ENCODE results near the gene DDX59. TPM values are rescaled to one million over a fixed set of nuclear protein-coding genes. Genes with fewer than 3 reads are reported as not detected.

The DDX59 gene
- total RNA-seq, 2 donors from 2014 or later: 9.6 to 15.6 TPM

DNA sequence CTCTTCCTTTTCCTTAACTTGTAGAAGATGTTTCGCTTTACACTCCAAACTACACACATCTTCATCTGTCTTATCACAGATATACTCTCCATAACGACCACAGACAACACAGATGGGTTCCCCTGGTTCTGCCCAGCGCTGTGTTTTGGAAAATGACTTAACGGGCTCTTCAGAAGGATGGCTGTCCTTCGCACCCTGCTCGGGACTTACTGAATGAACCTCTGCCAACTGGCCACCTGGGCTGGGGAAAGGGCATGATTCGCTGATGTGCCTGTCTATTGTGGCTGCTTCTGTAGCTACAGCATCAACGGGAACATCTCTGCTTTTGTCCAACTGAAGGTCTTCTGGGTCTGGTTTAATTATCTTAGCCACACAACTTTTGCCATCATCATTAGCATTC lies 3.4 kb downstream of the DDX59 start:
- peaks cover 34% of the 10 kb centered on the region for H3K4me1 ChIP-seq
- ATAC-seq (no peak), DNase-seq (no peak)
- H3K9me3 ChIP-seq: no peaks in the 10 kb centered on the region
- no peak for TF ChIP-seq POLR2A (IDR thresholded peaks at IDR 0.05)
- TF ChIP-seq, protein P1, sequence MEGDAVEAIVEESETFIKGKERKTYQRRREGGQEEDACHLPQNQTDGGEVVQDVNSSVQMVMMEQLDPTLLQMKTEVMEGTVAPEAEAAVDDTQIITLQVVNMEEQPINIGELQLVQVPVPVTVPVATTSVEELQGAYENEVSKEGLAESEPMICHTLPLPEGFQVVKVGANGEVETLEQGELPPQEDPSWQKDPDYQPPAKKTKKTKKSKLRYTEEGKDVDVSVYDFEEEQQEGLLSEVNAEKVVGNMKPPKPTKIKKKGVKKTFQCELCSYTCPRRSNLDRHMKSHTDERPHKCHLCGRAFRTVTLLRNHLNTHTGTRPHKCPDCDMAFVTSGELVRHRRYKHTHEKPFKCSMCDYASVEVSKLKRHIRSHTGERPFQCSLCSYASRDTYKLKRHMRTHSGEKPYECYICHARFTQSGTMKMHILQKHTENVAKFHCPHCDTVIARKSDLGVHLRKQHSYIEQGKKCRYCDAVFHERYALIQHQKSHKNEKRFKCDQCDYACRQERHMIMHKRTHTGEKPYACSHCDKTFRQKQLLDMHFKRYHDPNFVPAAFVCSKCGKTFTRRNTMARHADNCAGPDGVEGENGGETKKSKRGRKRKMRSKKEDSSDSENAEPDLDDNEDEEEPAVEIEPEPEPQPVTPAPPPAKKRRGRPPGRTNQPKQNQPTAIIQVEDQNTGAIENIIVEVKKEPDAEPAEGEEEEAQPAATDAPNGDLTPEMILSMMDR (IDR thresholded peaks at IDR 0.05): no peak
- no peak overlapping the region for H3K27ac ChIP-seq
- 54 to 60% methylated on average over 8 of the region's 8 CpGs for WGBS, 2 donors
- no peaks in the 10 kb centered on the region for H3K36me3 ChIP-seq (replicated peaks in 1 of 2; ENCODE audit: insufficient read depth in 1 of 2, low read depth in 2 of 2)
- intact Hi-C loops (cut with DNase I): no loop called here
- no peak overlapping the region for H3K4me3 ChIP-seq
- H3K27me3 ChIP-seq: no peaks in the 10 kb centered on the region

DNA sequence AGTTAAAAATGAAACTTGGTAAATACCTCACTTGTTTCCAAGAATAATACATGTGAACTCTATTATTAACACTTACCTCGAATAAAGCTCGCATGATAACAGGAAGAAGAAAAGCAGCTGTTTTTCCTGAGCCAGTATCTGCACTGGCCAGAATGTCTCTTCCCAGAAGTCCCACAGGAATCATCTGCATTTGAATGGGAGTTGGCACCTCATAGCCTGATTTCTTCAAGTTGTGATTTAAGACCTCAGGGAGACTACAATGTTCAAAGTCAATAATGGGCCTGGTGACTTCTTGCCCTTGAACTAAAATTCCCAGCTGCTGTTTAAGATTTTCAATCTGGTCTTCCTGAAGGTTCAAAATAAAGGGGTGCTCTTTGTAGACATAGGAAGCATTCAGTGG lies 3.8 kb downstream of the DDX59 start:
- WGBS, 2 donors: 39 to 40% methylated on average over 2 of the region's 2 CpGs
- H3K36me3 ChIP-seq (replicated peaks in 1 of 2; ENCODE audit: insufficient read depth in 1 of 2, low read depth in 2 of 2): no peaks in the 10 kb centered on the region
- no peak for ATAC-seq
- H3K27me3 ChIP-seq: no peaks in the 10 kb centered on the region
- H3K4me3 ChIP-seq: no peak overlapping the region
- TF ChIP-seq POLR2A (IDR thresholded peaks at IDR 0.05): no peak
- TF ChIP-seq, protein P1 (IDR thresholded peaks at IDR 0.05): no peak
- DNase-seq: no peak
- peaks cover 29% of the 10 kb centered on the region for H3K4me1 ChIP-seq
- H3K9me3 ChIP-seq: no peaks in the 10 kb centered on the region
- H3K27ac ChIP-seq: no peak overlapping the region
- intact Hi-C loops (cut with DNase I): no loop called here

DNA sequence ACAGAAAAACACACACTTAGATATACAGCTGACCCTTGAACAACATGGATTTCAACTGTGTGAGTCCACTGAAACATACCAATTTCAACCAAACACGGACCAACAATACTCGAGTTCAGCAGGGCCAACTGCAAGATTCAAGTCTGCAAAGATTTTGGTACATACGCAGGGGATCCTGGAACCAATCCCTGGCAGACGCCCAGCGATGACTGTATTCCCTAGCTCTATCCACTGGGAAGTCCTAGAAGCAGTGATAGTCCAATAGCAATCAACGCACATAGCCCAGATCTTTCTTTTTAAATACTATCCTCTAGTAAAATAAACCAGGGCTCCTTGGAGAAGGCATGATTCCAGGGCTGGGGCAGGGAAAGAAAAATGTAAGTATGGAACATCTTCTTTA lies 9.0 kb downstream of the DDX59 start:
- peaks cover 8% of the 10 kb centered on the region for H3K4me1 ChIP-seq
- H3K36me3 ChIP-seq (replicated peaks in 1 of 2; ENCODE audit: insufficient read depth in 1 of 2, low read depth in 2 of 2): peaks cover 0 to 8% of the 10 kb centered on the region in 2 donors
- intact Hi-C loops (cut with DNase I): no loop called here
- peak; percentile 15 to 31 (median 23) for DNase-seq
- H3K4me3 ChIP-seq: no peak overlapping the region
- no peak overlapping the region for H3K27ac ChIP-seq
- H3K9me3 ChIP-seq: no peaks in the 10 kb centered on the region
- ATAC-seq: no peak
- WGBS, 2 donors: 88 to 89% methylated on average over 6 of the region's 6 CpGs
- no peak for TF ChIP-seq POLR2A (IDR thresholded peaks at IDR 0.05)
- TF ChIP-seq, protein P1 (IDR thresholded peaks at IDR 0.05): no peak
- no peaks in the 10 kb centered on the region for H3K27me3 ChIP-seq

DNA sequence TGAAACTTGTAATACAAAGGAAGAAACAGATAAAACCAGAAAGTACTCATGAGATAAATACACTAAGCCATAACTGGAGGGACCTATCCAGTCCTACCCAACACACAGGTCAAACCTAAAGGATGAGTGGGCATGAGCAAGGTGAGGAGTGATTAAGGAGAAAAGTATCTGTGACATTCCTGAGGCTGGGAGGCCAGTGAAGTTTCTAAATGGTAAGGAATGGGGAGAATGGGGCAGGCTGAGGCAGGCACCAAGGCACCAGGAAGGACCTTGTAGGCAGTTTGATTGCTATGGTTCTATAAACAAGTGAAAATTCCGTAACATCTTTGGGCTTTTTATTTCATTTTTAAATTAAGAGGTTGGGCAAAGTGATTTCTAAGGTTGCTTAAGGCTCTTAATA lies 10.4 kb downstream of the DDX59 start:
- Histone ChIP-seq H3K4me3 (no peak overlapping the region), H3K4me1 (peaks cover 5% of the 10 kb centered on the region), H3K27me3 (no peaks in the 10 kb centered on the region), H3K36me3 (replicated peaks in 1 of 2; ENCODE audit: insufficient read depth in 1 of 2, low read depth in 2 of 2) (peaks cover 0 to 8% of the 10 kb centered on the region in 2 donors), H3K9me3 (no peaks in the 10 kb centered on the region), H3K27ac (no peak overlapping the region)
- intact Hi-C loops (cut with DNase I): no loop called here
- DNase-seq (no peak), ATAC-seq (no peak)
- WGBS, 2 donors: 92 to 97% methylated on average over 1 of the region's 1 CpG
- TF ChIP-seq POLR2A (IDR thresholded peaks at IDR 0.05): no peak
- TF ChIP-seq, protein P1 (IDR thresholded peaks at IDR 0.05): no peak

DNA sequence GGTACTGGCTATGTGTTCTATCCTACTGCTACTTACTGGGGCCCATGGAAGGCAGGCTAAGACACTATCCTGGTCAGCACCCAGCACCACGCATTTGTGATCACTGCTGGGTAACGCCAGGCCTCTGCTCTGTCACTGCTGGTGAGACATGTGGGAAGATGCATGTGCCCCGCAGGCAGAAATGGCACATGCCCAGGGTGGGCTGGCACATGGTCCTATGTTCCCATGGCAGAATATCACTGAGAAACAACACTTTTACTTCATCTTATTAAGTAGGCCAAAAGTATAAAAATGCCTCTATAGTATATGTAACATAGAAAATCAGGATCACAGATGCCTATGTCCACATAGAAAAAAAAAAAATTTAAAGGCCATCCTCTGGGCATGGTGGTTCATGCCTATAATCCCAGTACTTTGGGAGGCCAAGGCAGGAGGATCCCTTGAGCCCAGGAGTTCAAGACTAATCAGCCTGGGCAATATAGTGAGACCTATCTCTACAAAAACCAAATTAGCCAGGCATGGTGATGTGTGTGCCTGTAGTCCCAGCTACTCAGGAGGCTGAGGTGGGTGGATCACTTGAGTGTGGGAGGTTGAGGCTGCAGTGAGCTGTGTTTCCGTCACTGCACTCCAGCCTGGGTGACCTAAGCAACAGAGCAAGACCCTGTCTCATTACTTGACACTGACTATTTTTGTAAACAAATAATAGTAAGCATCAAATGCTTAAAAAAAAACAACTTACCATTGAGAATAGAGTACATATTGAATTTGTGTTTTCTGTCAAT lies 11.5 kb downstream of the DDX59 start:
- Histone ChIP-seq H3K4me3 (no peak overlapping the region), H3K27ac (no peak overlapping the region), H3K27me3 (no peaks in the 10 kb centered on the region), H3K36me3 (replicated peaks in 1 of 2; ENCODE audit: insufficient read depth in 1 of 2, low read depth in 2 of 2) (peaks cover 0 to 10% of the 10 kb centered on the region in 2 donors), H3K9me3 (no peaks in the 10 kb centered on the region), H3K4me1 (peaks cover 5% of the 10 kb centered on the region)
- DNase-seq: no peak
- no peak for ATAC-seq
- WGBS, 2 donors: 92 to 96% methylated on average over 4 of the region's 4 CpGs
- intact Hi-C loops (cut with DNase I): no loop called here
- TF ChIP-seq POLR2A (IDR thresholded peaks at IDR 0.05): no peak
- TF ChIP-seq, protein P1 (IDR thresholded peaks at IDR 0.05): no peak
